SK-N-SH (cell line): Measurements from ENCODE around the gene TDP1. TPM values are rescaled to one million over a fixed set of nuclear protein-coding genes. Genes with fewer than 3 reads are reported as not detected.

Source experiments
- CTCF ChIA-PET: fragments of 300-600, 350-600 bp; formaldehyde crosslinking; extraction: SDS; loops from one replicate; lab custom pipeline; 2021; lab: Yijun Ruan, JAX
- POLR2A ChIA-PET: fragments of 350-600 bp; sonication (Branson Sonifier 250); formaldehyde crosslinking; extraction: SDS; loops from one replicate; lab custom pipeline; 2020; ENCODE audit warnings: antibody characterized with exemption, inconsistent platforms; lab: Yijun Ruan, JAX
- DNase-seq: peaks from one replicate; pipeline ENCODE4 v3.0.0; 2012
- H2AFZ ChIP-seq: fragments of 200-600 bp; sonication (generic); 2 replicates; pipeline ENCODE4 v1.8.1; 2016; ENCODE audit warnings: antibody characterized with exemption, mild to moderate bottlenecking, low read depth
- H3F3A ChIP-seq: fragments of 200-600 bp; sonication (generic); replicated peaks from 2 replicates; pipeline ENCODE3; 2016; ENCODE audit warnings: antibody characterized with exemption, mild to moderate bottlenecking; ENCODE audit not compliant: insufficient read depth
- H3K27ac ChIP-seq, 2 experiments: fragments of 200-500 bp in 1 of 2; fragments of 200-600 bp in 1 of 2; sonication (Bioruptor generic) in 1 of 2; sonication (generic), shearing (Covaris generic) in 1 of 2; 2 replicates each; pipeline versions ENCODE4 v1.5.1 to v1.6.1; 2014 to 2016; ENCODE audit warnings: low read depth in 2 of 2, inconsistent platforms in 1 of 2, low read length in 1 of 2, mild to moderate bottlenecking in 1 of 2, mixed read lengths in 1 of 2
- H3K27me3 ChIP-seq: fragments of 200-600 bp; sonication (generic), shearing (Covaris generic); 2 replicates; pipeline ENCODE4 v1.6.1; 2016; ENCODE audit warnings: mixed run types; ENCODE audit not compliant: insufficient read depth
- H3K36me3 ChIP-seq, 2 experiments: fragments of 200-500 bp in 1 of 2; fragments of 200-600 bp in 1 of 2; sonication (Bioruptor generic) in 1 of 2; sonication (generic) in 1 of 2; replicated peaks in 1 of 2; 2 replicates each; pipeline versions ENCODE3 to v1.5.1; 2014 to 2016; ENCODE audit warnings: low read length in 1 of 2, mild to moderate bottlenecking in 1 of 2; ENCODE audit not compliant: insufficient read depth in 2 of 2, control insufficient read depth in 1 of 2
- H3K4me1 ChIP-seq, 2 experiments: fragments of 200-500 bp in 1 of 2; fragments of 200-600 bp in 1 of 2; sonication (Bioruptor generic) in 1 of 2; sonication (generic), shearing (Covaris generic) in 1 of 2; 2 replicates each; pipeline versions ENCODE4 v1.5.1 to v1.6.1; 2014 to 2016; ENCODE audit warnings: low read depth in 1 of 2, low read length in 1 of 2, mixed run types in 1 of 2; ENCODE audit not compliant: insufficient read depth in 2 of 2, control insufficient read depth in 1 of 2
- H3K4me2 ChIP-seq: fragments of 200-600 bp; sonication (generic), shearing (Covaris generic); 2 replicates; pipeline ENCODE4 v1.6.1; 2017; ENCODE audit warnings: mixed run types
- H3K4me3 ChIP-seq, 2 experiments: fragments of 200-500 bp in 1 of 2; fragments of 200-600 bp in 1 of 2; sonication (Bioruptor generic) in 1 of 2; sonication (generic), shearing (Covaris generic) in 1 of 2; 2 replicates each; pipeline versions ENCODE4 v1.5.1 to v1.8.1; 2014 to 2016; ENCODE audit warnings: low read depth in 2 of 2, inconsistent platforms in 1 of 2, low read length in 1 of 2, mild to moderate bottlenecking in 1 of 2, mixed read lengths in 1 of 2, moderate library complexity in 1 of 2
- H3K79me2 ChIP-seq: fragments of 200-600 bp; sonication (generic); 2 replicates; pipeline ENCODE4 v1.8.1; 2017; ENCODE audit warnings: mild to moderate bottlenecking; ENCODE audit not compliant: insufficient read depth
- H3K9ac ChIP-seq: fragments of 200-600 bp; sonication (generic); 2 replicates; pipeline ENCODE4 v1.6.1; 2017; ENCODE audit warnings: mixed run types
- H3K9me2 ChIP-seq: fragments of 200-600 bp; sonication (generic); 2 replicates; pipeline ENCODE4 v1.6.1; 2017; ENCODE audit warnings: mixed run types
- H3K9me3 ChIP-seq: fragments of 200-600 bp; sonication (generic); 2 replicates; pipeline ENCODE4 v1.6.1; 2017; ENCODE audit warnings: mixed run types, mild to moderate bottlenecking, moderate library complexity
- H4K20me1 ChIP-seq: fragments of 200-600 bp; sonication (generic); 2 replicates; pipeline ENCODE4 v1.6.1; 2017; ENCODE audit warnings: mild to moderate bottlenecking, mixed run types; ENCODE audit not compliant: insufficient read depth
- CHD2 ChIP-seq: fragments of 150-350 bp; IDR thresholded peaks from 2 replicates; pipeline ENCODE4 v1.6.1; 2018; ENCODE audit warnings: low read length; ENCODE audit not compliant: partially characterized antibody
- EZH2phosphoT487 ChIP-seq: fragments of 200-600 bp; sonication (generic); IDR thresholded peaks from 2 replicates; pipeline ENCODE4 v1.6.1; 2017; ENCODE audit warnings: low read depth, mixed run types, mild to moderate bottlenecking, antibody characterized with exemption, moderate library complexity, borderline replicate concordance
- FOXM1 ChIP-seq: IDR thresholded peaks from 2 replicates; pipeline ENCODE4 v1.4.0; 2012; ENCODE audit warnings: low read depth, mild to moderate bottlenecking
- GABPA ChIP-seq: IDR thresholded peaks from 2 replicates; pipeline ENCODE4 v1.4.0; 2012; ENCODE audit warnings: low read depth, mild to moderate bottlenecking
- GATA2 ChIP-seq: sonication (generic); formaldehyde crosslinking; IDR thresholded peaks from 2 replicates; pipeline ENCODE4 v1.5.0; 2020; ENCODE audit warnings: mild to moderate bottlenecking, missing genetic modification reagents
- IRF3 ChIP-seq: fragments of 150-350 bp; IDR thresholded peaks from 2 replicates; pipeline ENCODE4 v1.6.1; 2016; ENCODE audit warnings: mild to moderate bottlenecking, low read depth, low read length
- MAX ChIP-seq: IDR thresholded peaks from 2 replicates; pipeline ENCODE4 v1.4.0; 2012; ENCODE audit warnings: low read depth
- MXI1 ChIP-seq: IDR thresholded peaks from 2 replicates; pipeline ENCODE4 v1.6.1; 2012; ENCODE audit warnings: mild to moderate bottlenecking, low read depth, low read length, improper control_type of control experiment
- RCOR1 ChIP-seq: fragments of 150-350 bp; IDR thresholded peaks from 2 replicates; pipeline ENCODE4 v1.6.1; 2017; ENCODE audit warnings: antibody characterized with exemption, low read length
- REST ChIP-seq: IDR thresholded peaks from 2 replicates; pipeline ENCODE4 v1.6.1; 2012; ENCODE audit warnings: mild to moderate bottlenecking, low read depth, low read length, moderate library complexity
- SMC3 ChIP-seq: IDR thresholded peaks from 2 replicates; pipeline ENCODE4 v1.6.1; 2012; ENCODE audit warnings: low read depth, low read length, improper control_type of control experiment
- TAF1 ChIP-seq: IDR thresholded peaks from 2 replicates; pipeline ENCODE4 v1.6.1; 2012; ENCODE audit warnings: low read depth, mild to moderate bottlenecking, low read length, moderate library complexity, borderline replicate concordance
- YY1 ChIP-seq: IDR thresholded peaks from 2 replicates; pipeline ENCODE4 v1.4.0; 2012; ENCODE audit warnings: low read depth, mild to moderate bottlenecking
- ZBTB33 ChIP-seq: IDR thresholded peaks from 2 replicates; pipeline ENCODE4 v1.4.0; 2012; ENCODE audit warnings: low read depth, borderline replicate concordance
- WGBS: methylation state at CpG from one replicate; pipeline ENCODE4 v1.1.6; 2017; ENCODE audit warnings: low lambda C conversion rate; 5-methylcytosine and 5-hydroxymethylcytosine counted together
- polyA plus RNA-seq, 3 experiments: library from polyadenylated mRNA; depleted of rRNA; stranded (reverse); fragments of >200 nt; gene quantifications; 2 replicates each; pipeline ENCODE4 v1.2.3, GENCODE V29; 2012

Gene TDP1
- polyA plus RNA-seq, 1 of the 3 experiments (the other 2 are of a cell fraction) = 14.5 TPM

- Histone ChIP-seq H3K4me3 (no peak overlapping the region), H4K20me1 (no peaks in the 10 kb centered on the region), H3K4me2 (no peak overlapping the region), H3K9ac (no peak overlapping the region), H3K27me3 (no peaks in the 10 kb centered on the region), H3K9me3 (no peaks in the 10 kb centered on the region), H2AFZ (no peak overlapping the region), H3F3A (no peaks in the 10 kb centered on the region), H3K36me3 (peaks cover 67 to 82% of the 10 kb centered on the region in 2 experiments), H3K9me2 (no peaks in the 10 kb centered on the region), H3K27ac (no peak overlapping the region), H3K4me1 (peaks cover 0 to 18% of the 10 kb centered on the region in 2 experiments; a peak in 2 of 4 replicates), H3K79me2 (no peaks in the 10 kb centered on the region)
- no peak for TF ChIP-seq RCOR1
- no peak for TF ChIP-seq TAF1
- TF ChIP-seq IRF3 = no peak
- no peak for TF ChIP-seq MAX
- no peak for TF ChIP-seq GABPA
- no peak for TF ChIP-seq SMC3
- no peak for TF ChIP-seq REST
- no peak for TF ChIP-seq CHD2
- TF ChIP-seq GATA2 = no peak
- no peak for TF ChIP-seq MXI1
- no peak for TF ChIP-seq YY1
- TF ChIP-seq ZBTB33 = no peak
- TF ChIP-seq EZH2phosphoT487 = no peak
- TF ChIP-seq FOXM1 = no peak
- WGBS = 90% methylated on average over 3 of the region's 3 CpGs
- ChIA-PET CTCF (interaction anchor here (0.6 to 2.2 kb wide), 5 partner anchors 19 to 1803 kb away, joined by 3 to 17 read pairs (median 3); no protein-coding TSS in a partner anchor), POLR2A (no interaction called here)
- no peak for DNase-seq
Measured at GRCh38 chr14:89992273-89992672, 36.5 kb downstream of the TDP1 start.
